GM12875 (cell line): ENCODE measurements around the gene CTDP1.

Experiments used
- H3K4me3 ChIP-seq: one replicate; pipeline ENCODE4 v1.5.1; 2011; ENCODE audit warnings: low read depth, low read length, control low read depth
- TF ChIP-seq, protein P1 (sequence below): IDR thresholded peaks from 2 replicates; pipeline ENCODE4 v1.5.1; 2011; ENCODE audit warnings: low read depth, mild to moderate bottlenecking, control low read depth, inconsistent platforms, low read length, moderate library complexity, borderline replicate concordance; ENCODE audit not compliant: insufficient read depth

Gene CTDP1

DNA sequence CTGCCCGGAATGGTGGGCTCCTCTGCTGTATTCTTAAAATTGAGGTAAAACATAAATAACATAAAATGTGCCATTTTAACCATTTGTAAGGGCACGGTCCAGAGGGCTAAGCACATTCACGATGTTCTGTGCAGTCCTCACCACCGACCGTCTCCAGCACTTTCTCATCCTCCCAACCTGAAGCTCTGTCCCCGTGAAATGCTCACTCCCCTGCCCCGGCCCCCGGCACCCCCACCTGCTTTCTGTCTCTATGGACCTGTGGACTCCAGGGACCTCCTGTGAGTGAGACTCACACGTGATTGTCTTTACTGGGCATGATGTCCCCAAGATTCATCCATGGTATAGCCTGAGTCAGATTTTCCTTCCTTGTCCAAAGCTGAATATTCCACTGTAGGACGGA, 38.7 kb upstream of the CTDP1 start:
- TF ChIP-seq, protein P1, sequence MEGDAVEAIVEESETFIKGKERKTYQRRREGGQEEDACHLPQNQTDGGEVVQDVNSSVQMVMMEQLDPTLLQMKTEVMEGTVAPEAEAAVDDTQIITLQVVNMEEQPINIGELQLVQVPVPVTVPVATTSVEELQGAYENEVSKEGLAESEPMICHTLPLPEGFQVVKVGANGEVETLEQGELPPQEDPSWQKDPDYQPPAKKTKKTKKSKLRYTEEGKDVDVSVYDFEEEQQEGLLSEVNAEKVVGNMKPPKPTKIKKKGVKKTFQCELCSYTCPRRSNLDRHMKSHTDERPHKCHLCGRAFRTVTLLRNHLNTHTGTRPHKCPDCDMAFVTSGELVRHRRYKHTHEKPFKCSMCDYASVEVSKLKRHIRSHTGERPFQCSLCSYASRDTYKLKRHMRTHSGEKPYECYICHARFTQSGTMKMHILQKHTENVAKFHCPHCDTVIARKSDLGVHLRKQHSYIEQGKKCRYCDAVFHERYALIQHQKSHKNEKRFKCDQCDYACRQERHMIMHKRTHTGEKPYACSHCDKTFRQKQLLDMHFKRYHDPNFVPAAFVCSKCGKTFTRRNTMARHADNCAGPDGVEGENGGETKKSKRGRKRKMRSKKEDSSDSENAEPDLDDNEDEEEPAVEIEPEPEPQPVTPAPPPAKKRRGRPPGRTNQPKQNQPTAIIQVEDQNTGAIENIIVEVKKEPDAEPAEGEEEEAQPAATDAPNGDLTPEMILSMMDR: no peak
- H3K4me3 ChIP-seq: no peak overlapping the region

DNA sequence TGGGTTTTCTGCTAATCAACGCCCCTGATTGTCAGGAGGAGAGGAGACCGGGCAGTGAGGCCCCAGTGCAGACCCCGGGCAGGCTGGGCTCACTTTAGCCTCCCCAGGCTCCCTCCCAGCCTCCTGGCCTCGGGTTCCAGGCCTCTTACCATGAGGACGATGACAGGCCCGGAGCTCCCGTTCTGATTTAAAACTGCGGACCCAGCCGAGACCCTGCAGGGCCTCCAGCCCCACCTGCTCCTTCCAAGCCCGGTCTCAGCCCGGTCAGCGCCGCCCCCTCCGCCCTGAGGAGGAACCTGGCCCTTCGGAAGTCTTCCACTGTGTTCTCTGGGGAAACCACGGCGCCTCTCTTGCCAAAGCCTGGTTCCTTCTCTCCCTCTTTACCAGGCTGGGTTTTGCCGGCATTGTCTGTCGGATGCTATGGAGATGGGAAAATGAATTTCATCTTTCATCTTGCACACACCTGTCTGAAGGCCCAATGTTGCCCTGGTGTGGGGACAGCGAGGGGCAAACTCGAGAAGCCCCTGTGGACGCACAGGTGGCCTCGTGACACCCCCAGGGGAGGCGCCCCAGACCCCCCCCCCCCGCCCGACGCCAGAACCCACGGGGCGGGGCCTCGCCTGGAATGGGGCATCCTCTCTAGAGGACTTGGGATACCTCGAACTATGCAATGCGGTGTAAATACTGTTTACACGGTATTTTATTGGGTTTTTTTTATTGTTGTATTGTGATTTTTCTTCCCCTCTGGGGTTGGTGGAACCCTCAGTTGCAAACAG, 37.7 kb upstream of the CTDP1 start:
- no peak overlapping the region for H3K4me3 ChIP-seq
- TF ChIP-seq, protein P1: no peak

DNA sequence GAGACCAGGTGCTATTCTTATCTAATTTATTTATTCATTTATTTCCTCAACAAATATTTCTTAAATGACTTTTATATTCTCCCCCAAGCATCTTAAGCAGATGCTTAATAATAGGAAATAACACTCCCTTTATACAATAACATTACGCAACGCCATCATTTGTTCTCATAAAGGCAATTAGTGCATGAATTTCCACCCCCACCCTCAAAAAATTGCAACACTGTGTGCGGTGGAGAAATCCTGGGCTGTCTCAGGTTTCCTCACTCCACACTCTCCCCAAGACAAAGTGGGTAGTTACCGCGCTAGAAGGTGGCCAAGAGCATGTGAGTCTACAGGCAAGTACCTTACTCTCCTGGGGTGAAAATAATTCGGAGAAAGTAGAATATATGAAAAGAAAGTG, 37.0 kb upstream of the CTDP1 start:
- H3K4me3 ChIP-seq: no peak overlapping the region
- TF ChIP-seq, protein P1: no peak

DNA sequence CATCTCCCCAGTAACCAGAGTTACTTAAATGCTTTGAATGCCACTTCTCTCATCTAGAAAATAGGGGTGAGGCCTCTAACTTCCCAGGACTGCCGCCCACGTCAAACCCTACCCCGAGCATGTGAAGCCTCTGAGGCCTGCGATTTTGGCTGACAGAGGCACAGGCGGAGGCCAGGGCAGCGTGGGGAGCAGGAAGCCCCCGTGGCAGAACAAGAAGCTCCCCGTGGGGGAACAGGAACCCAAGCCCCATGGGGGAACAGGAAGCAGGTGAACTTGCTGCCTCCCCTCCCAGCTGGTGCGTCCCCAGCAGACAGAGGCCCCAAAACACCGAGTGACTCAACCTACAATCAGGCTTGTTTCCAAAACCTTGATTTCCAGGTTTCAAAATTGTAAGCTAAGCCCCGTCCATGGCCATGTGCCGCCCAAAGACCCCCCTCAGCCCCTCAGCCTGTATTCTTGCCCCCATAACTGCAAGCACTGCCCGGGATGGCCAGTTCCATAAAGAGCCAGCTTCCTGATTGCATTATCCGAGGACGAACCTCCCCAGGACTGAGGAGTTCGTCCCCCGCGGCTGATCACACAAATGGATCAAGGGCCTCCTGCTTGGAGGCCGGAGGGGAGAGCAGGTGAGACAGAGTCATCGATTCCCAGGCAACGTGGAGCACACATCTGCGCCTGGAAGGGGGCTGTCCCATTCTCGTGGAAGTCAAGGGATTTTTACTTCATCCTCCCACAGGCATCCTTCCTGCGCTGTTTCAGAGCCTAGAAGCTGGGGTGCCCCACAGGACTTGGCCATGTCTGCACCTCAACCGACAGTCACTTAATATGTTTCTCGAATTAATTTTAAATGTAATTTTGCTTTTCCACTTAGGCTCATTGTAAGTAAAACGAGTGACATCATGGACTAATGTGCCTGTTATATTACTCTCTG, 36.3 kb upstream of the CTDP1 start:
- H3K4me3 ChIP-seq: no peak overlapping the region
- TF ChIP-seq, protein P1: no peak

DNA sequence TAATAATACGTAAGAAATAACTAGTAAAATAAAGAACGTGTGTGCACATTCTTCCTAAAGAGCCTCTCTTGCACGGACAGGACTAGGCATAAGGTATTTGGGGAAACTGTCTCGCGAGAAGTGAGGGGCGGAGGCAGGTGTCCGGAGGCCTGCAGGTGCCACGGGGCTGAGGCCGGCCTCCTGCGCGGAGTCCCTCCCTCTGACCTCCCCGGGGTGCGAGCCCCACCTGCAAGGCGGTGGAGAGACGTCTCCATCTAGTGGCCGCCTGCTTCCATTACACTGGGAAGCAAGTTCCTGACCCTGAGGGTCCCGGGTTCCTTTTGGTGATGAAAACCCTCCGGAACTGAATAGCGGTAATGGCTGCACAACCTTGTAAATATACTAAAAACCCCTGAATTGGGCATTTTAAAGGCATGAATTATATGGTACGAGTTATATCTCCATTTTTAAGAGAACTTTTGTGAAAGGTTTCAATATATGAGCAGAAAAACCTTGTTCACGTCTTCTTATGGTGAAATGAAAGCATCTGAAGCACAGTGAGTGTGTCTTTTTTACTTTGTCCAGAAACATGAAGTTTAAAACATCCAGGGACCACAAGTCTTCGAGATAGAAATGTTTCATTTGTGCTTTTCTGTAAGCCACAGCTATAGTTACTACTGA, 35.5 kb upstream of the CTDP1 start:
- TF ChIP-seq, protein P1: peak; percentile 94
- H3K4me3 ChIP-seq: no peak overlapping the region

DNA sequence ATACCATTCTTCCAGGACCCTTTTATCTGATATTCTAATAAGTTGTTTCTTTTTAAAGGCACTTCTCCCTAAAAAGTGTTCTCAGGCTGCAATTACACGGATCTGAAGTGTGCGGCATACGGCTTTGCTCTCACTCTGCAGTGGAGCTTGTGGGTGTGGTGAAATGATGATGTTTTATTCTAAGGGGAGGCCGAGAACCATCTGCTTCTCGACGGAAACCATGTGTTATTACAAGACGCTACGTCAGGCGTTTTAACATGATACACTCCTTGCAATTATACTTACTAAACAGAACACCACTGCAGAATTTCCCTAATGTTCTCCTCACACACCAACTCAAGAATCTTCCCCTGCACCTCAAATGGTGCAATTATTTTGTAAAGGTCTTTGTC, 34.9 kb upstream of the CTDP1 start:
- no peak overlapping the region for H3K4me3 ChIP-seq
- TF ChIP-seq, protein P1: no peak
